ENCODE measurements around the gene PRKG1. TPM values are rescaled to one million over a fixed set of nuclear protein-coding genes. Genes with fewer than 3 reads are reported as not detected.

Gene PRKG1
- total RNA-seq, 2 donors from 2014 or later: 1.3 to 2.7 TPM

- no peak for DNase-seq
- Mint-ChIP-seq H3K36me3 (ENCODE audit: low read depth) (peaks cover 5% of the 10 kb centered on the region), H3K4me3 (no peak overlapping the region), H3K27ac (no peak overlapping the region), H3K9me3 (peaks cover 24% of the 10 kb centered on the region), H3K4me1 (peaks cover 6% of the 10 kb centered on the region), H3K27me3 (ENCODE audit: insufficient read depth) (no peaks in the 10 kb centered on the region)
- Histone ChIP-seq H3K4me1 (ENCODE audit: control insufficient read depth, insufficient read depth, low read length) (no peaks in the 10 kb centered on the region), H3K27me3 (ENCODE audit: control insufficient read depth, insufficient read depth, low read length, poor library complexity, severe bottlenecking) (no peaks in the 10 kb centered on the region), H3K9ac (ENCODE audit: extremely low read depth, low read length, poor library complexity, severe bottlenecking) (no peak overlapping the region), H3K9me3 (ENCODE audit: control insufficient read depth, low read length) (peaks cover 26% of the 10 kb centered on the region), H3K27ac (ENCODE audit: low read depth, low read length) (no peak overlapping the region), H3K4me3 (ENCODE audit: low read length) (no peak overlapping the region), H3K36me3 (ENCODE audit: control insufficient read depth, insufficient read depth, low read length) (no peaks in the 10 kb centered on the region)
- no peak for TF ChIP-seq CTCF (conservative IDR thresholded peaks at IDR 0.05)
Observed at GRCh38 chr10:51583976-51584375, 509.7 kb downstream of the PRKG1 start.

GRCh38 chr10:51585742-51586141 is 511.5 kb downstream of the PRKG1 start:
- DNase-seq: no peak
- Histone ChIP-seq H3K27me3 (ENCODE audit: control insufficient read depth, insufficient read depth, low read length, poor library complexity, severe bottlenecking) (no peaks in the 10 kb centered on the region), H3K27ac (ENCODE audit: low read depth, low read length) (no peak overlapping the region), H3K9ac (ENCODE audit: extremely low read depth, low read length, poor library complexity, severe bottlenecking) (no peak overlapping the region), H3K4me1 (ENCODE audit: control insufficient read depth, insufficient read depth, low read length) (no peaks in the 10 kb centered on the region), H3K4me3 (ENCODE audit: low read length) (no peak overlapping the region), H3K36me3 (ENCODE audit: control insufficient read depth, insufficient read depth, low read length) (no peaks in the 10 kb centered on the region), H3K9me3 (ENCODE audit: control insufficient read depth, low read length) (peaks cover 18% of the 10 kb centered on the region)
- no peak overlapping the region for H3K27ac Mint-ChIP-seq
- H3K27me3 Mint-ChIP-seq (ENCODE audit: insufficient read depth): no peaks in the 10 kb centered on the region
- H3K36me3 Mint-ChIP-seq (ENCODE audit: low read depth): peaks cover 4% of the 10 kb centered on the region
- no peak for TF ChIP-seq CTCF (conservative IDR thresholded peaks at IDR 0.05)
- peaks cover 18% of the 10 kb centered on the region for H3K4me1 Mint-ChIP-seq
- 88 to 100% methylated on average over 4 to 7 of the region's 7 CpGs for WGBS, 2 experiments (ENCODE audit: insufficient coverage in 1 of 2, insufficient read length in 1 of 2)
- H3K9me3 Mint-ChIP-seq: peaks cover 17% of the 10 kb centered on the region
- H3K4me3 Mint-ChIP-seq: no peak overlapping the region

- H3K4me3 Mint-ChIP-seq: no peak overlapping the region
- no peak overlapping the region for H3K27ac ChIP-seq (ENCODE audit: low read depth, low read length)
- 81 to 100% methylated on average over 1 of the region's 1 CpG for WGBS, 2 experiments (ENCODE audit: insufficient coverage in 1 of 2, insufficient read length in 1 of 2)
Observed at GRCh38 chr10:51588984-51589383, 514.7 kb downstream of the PRKG1 start.

More at GRCh38 chr10:51588984-51589383, 514.7 kb downstream of the PRKG1 start:
- H3K36me3 Mint-ChIP-seq (ENCODE audit: low read depth): no peaks in the 10 kb centered on the region
- H3K4me1 Mint-ChIP-seq: peaks cover 23% of the 10 kb centered on the region
- H3K4me3 ChIP-seq (ENCODE audit: low read length): no peak overlapping the region
- no peak for DNase-seq
- no peaks in the 10 kb centered on the region for H3K9me3 ChIP-seq (ENCODE audit: control insufficient read depth, low read length)
- no peaks in the 10 kb centered on the region for H3K36me3 ChIP-seq (ENCODE audit: control insufficient read depth, insufficient read depth, low read length)
- H3K9ac ChIP-seq (ENCODE audit: extremely low read depth, low read length, poor library complexity, severe bottlenecking): no peak overlapping the region
- H3K27me3 Mint-ChIP-seq (ENCODE audit: insufficient read depth): no peaks in the 10 kb centered on the region
- no peaks in the 10 kb centered on the region for H3K27me3 ChIP-seq (ENCODE audit: control insufficient read depth, insufficient read depth, low read length, poor library complexity, severe bottlenecking)
- TF ChIP-seq CTCF (conservative IDR thresholded peaks at IDR 0.05): no peak
- H3K9me3 Mint-ChIP-seq: no peaks in the 10 kb centered on the region
- no peaks in the 10 kb centered on the region for H3K4me1 ChIP-seq (ENCODE audit: control insufficient read depth, insufficient read depth, low read length)
- H3K27ac Mint-ChIP-seq: no peak overlapping the region
